ENCODE data around the gene LMNA. TPM values are rescaled to one million over a fixed set of nuclear protein-coding genes. Genes with fewer than 3 reads are reported as not detected.

LMNA gene
- polyA plus RNA-seq, 3 donors = 16.5 to 45.5 (median 24.7) TPM

GRCh38 chr1:156072251-156072650 is 42.3 kb upstream of the LMNA start:
- no peak overlapping the region for H3K4me3 ChIP-seq (replicated peaks in 1 of 3; ENCODE audit: low read depth in 2 of 3, low read length in 3 of 3)
- Mint-ChIP-seq H3K4me3 (no peak overlapping the region), H3K27ac (no peak overlapping the region), H3K9me3 (peaks cover 0 to 8% (median 0%) of the 10 kb centered on the region in 7 donors), H3K36me3 (no peaks in the 10 kb centered on the region), H3K4me1 (peaks cover 16% of the 10 kb centered on the region), H3K27me3 (ENCODE audit: low read depth in 3 of 3) (peaks cover 37 to 43% (median 39%) of the 10 kb centered on the region in 3 donors)
- WGBS (ENCODE audit: insufficient coverage) = 89% methylated on average over 1 of the region's 6 CpGs
- no peak overlapping the region for H3K27ac ChIP-seq (ENCODE audit: low read depth in 1 of 2, low read length in 2 of 2)
- no peaks in the 10 kb centered on the region for H4K20me1 ChIP-seq (ENCODE audit: insufficient read depth, low read length)
- TF ChIP-seq, protein P1, sequence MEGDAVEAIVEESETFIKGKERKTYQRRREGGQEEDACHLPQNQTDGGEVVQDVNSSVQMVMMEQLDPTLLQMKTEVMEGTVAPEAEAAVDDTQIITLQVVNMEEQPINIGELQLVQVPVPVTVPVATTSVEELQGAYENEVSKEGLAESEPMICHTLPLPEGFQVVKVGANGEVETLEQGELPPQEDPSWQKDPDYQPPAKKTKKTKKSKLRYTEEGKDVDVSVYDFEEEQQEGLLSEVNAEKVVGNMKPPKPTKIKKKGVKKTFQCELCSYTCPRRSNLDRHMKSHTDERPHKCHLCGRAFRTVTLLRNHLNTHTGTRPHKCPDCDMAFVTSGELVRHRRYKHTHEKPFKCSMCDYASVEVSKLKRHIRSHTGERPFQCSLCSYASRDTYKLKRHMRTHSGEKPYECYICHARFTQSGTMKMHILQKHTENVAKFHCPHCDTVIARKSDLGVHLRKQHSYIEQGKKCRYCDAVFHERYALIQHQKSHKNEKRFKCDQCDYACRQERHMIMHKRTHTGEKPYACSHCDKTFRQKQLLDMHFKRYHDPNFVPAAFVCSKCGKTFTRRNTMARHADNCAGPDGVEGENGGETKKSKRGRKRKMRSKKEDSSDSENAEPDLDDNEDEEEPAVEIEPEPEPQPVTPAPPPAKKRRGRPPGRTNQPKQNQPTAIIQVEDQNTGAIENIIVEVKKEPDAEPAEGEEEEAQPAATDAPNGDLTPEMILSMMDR (IDR thresholded peaks at IDR 0.05) = no peak
- no peak overlapping the region for H3K4me2 ChIP-seq (replicated peaks; ENCODE audit: extremely low read depth, low read length, poor library complexity, severe bottlenecking)
- peaks cover 8 to 28% of the 10 kb centered on the region in 2 donors for H3K27me3 ChIP-seq (ENCODE audit: control insufficient read depth in 2 of 2, insufficient read depth in 2 of 2, low read length in 2 of 2)
- peaks cover 11 to 18% of the 10 kb centered on the region in 2 donors for H3K4me1 ChIP-seq (ENCODE audit: control insufficient read depth in 1 of 2, insufficient read depth in 2 of 2, low read length in 2 of 2)
- intact Hi-C loops (cut with micrococcal nuclease) = loop anchor here in 1 of 2 donors (10.0 kb wide), 1 partner anchor 243 kb away; no protein-coding TSS in a partner anchor
- H3K9me3 ChIP-seq (replicated peaks in 1 of 2; ENCODE audit: control insufficient read depth in 1 of 2, insufficient read depth in 1 of 2, low read length in 2 of 2) = no peaks in the 10 kb centered on the region
- H2AFZ ChIP-seq (ENCODE audit: insufficient read depth, low read depth, low read length, poor library complexity, severe bottlenecking) = no peak overlapping the region
- H3K9ac ChIP-seq (ENCODE audit: insufficient read depth, low read length, poor library complexity, severe bottlenecking) = no peak overlapping the region
- H3K36me3 ChIP-seq (replicated peaks in 1 of 2; ENCODE audit: control insufficient read depth in 1 of 2, insufficient read depth in 2 of 2, low read length in 2 of 2) = no peaks in the 10 kb centered on the region
- no peak for DNase-seq
- no peaks in the 10 kb centered on the region for H3K79me2 ChIP-seq (ENCODE audit: insufficient read depth, low read length)

DNA sequence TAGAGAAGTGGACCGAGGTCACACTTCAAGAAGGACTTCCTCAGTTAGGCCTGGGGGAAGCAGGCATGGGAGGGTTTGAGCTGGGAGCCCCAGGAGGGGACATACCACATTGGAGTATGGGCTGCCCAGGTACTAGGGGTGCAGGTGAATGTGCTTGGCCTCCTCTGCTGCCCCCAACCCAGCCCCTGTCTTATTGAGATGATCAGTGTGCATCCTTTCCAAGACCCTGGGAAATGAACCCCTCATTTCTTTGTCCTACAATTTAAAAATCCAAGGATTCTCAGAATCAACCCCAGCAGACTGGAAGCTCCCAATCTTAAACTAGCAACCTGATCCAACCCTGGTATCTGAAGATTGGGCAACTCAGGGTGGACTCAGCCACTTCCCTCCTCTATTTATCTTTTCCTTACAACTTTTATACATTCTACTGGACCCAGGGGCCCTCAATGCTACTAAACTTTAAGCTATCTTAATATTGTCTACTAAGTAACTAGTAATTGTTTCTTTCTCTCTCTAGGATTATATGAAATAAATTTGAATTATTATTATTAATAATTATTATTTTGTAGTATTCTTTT is 41.3 kb upstream of the LMNA start:
- Histone ChIP-seq H2AFZ (ENCODE audit: insufficient read depth, low read depth, low read length, poor library complexity, severe bottlenecking) (no peak overlapping the region), H3K9me3 (replicated peaks in 1 of 2; ENCODE audit: control insufficient read depth in 1 of 2, insufficient read depth in 1 of 2, low read length in 2 of 2) (no peaks in the 10 kb centered on the region), H3K4me2 (replicated peaks; ENCODE audit: extremely low read depth, low read length, poor library complexity, severe bottlenecking) (no peak overlapping the region), H3K27me3 (ENCODE audit: control insufficient read depth in 2 of 2, insufficient read depth in 2 of 2, low read length in 2 of 2) (peaks cover 11 to 37% of the 10 kb centered on the region in 2 donors), H3K79me2 (ENCODE audit: insufficient read depth, low read length) (no peaks in the 10 kb centered on the region), H4K20me1 (ENCODE audit: insufficient read depth, low read length) (no peaks in the 10 kb centered on the region), H3K9ac (ENCODE audit: insufficient read depth, low read length, poor library complexity, severe bottlenecking) (no peak overlapping the region), H3K4me3 (replicated peaks in 1 of 3; ENCODE audit: low read depth in 2 of 3, low read length in 3 of 3) (no peak overlapping the region), H3K27ac (ENCODE audit: low read depth in 1 of 2, low read length in 2 of 2) (no peak overlapping the region), H3K36me3 (replicated peaks in 1 of 2; ENCODE audit: control insufficient read depth in 1 of 2, insufficient read depth in 2 of 2, low read length in 2 of 2) (no peaks in the 10 kb centered on the region), H3K4me1 (ENCODE audit: control insufficient read depth in 1 of 2, insufficient read depth in 2 of 2, low read length in 2 of 2) (peaks cover 11 to 18% of the 10 kb centered on the region in 2 donors)
- Mint-ChIP-seq H3K4me1 (peaks cover 16% of the 10 kb centered on the region), H3K4me3 (no peak overlapping the region), H3K9me3 (peaks cover 0 to 8% (median 0%) of the 10 kb centered on the region in 7 donors), H3K36me3 (no peaks in the 10 kb centered on the region), H3K27me3 (ENCODE audit: low read depth in 3 of 3) (peaks cover 42 to 53% (median 47%) of the 10 kb centered on the region in 3 donors), H3K27ac (no peak overlapping the region)
- no peak for DNase-seq
- WGBS (ENCODE audit: insufficient coverage) = 33% methylated on average over 1 of the region's 1 CpG
- TF ChIP-seq, protein P1 (IDR thresholded peaks at IDR 0.05) = no peak
- intact Hi-C loops (cut with micrococcal nuclease) = loop anchor here in 1 of 2 donors (10.0 kb wide), 1 partner anchor 242 kb away; no protein-coding TSS in a partner anchor

All from CD14-positive monocyte (primary cell).